Neural cell (in vitro differentiated cells): ENCODE results near the gene SDK2. TPM values are rescaled to one million over a fixed set of nuclear protein-coding genes. Genes with fewer than 3 reads are reported as not detected.

ENCODE experiments used
- H2AFZ ChIP-seq: fragments of 200-600, 300-800 bp; sonication (generic), shearing (Covaris generic); 2 replicates; pipeline ENCODE4 v1.6.0; 2014; ENCODE audit warnings: low read depth, mild to moderate bottlenecking, antibody characterized with exemption, low read length, moderate library complexity
- H3F3A ChIP-seq: fragments of 200-600 bp; shearing (Covaris generic); 2 replicates; pipeline ENCODE4 v1.6.1; 2016; ENCODE audit warnings: mild to moderate bottlenecking, moderate library complexity, mixed read lengths, antibody characterized with exemption, low read length; ENCODE audit not compliant: insufficient read depth, poor library complexity, severe bottlenecking
- H3K27ac ChIP-seq: fragments of 200-600, 300-800 bp; sonication (generic), shearing (Covaris generic); 2 replicates; pipeline ENCODE4 v1.5.1; 2014; ENCODE audit warnings: mild to moderate bottlenecking, low read length, moderate library complexity
- H3K27me3 ChIP-seq: fragments of 300-800, 200-600 bp; sonication (generic), shearing (Covaris generic); 2 replicates; pipeline ENCODE4 v1.6.0; 2014; ENCODE audit warnings: mild to moderate bottlenecking, low read depth, low read length, moderate library complexity; ENCODE audit not compliant: insufficient read depth
- H3K36me3 ChIP-seq: fragments of 300-800, 200-600 bp; sonication (generic), shearing (Covaris generic); 2 replicates; pipeline ENCODE4 v1.5.1; 2014; ENCODE audit warnings: mild to moderate bottlenecking, antibody characterized with exemption, low read length, moderate library complexity; ENCODE audit not compliant: insufficient read depth
- H3K4me2 ChIP-seq: fragments of 300-800, 200-600 bp; sonication (generic), shearing (Covaris generic); 2 replicates; pipeline ENCODE4 v1.6.0; 2014; ENCODE audit warnings: mild to moderate bottlenecking, low read length
- H3K4me3 ChIP-seq: fragments of 300-800, 200-600 bp; sonication (generic), shearing (Covaris generic); 2 replicates; pipeline ENCODE4 v1.5.1; 2014; ENCODE audit warnings: mild to moderate bottlenecking, low read length, moderate library complexity
- H3K79me2 ChIP-seq: fragments of 200-600 bp; shearing (Covaris generic); replicated peaks from 2 replicates; pipeline ENCODE4 v1.6.0; 2014; ENCODE audit warnings: mild to moderate bottlenecking, low read length, moderate library complexity; ENCODE audit not compliant: insufficient read depth
- H3K9ac ChIP-seq: fragments of 300-800, 200-600 bp; sonication (generic), shearing (Covaris generic); 2 replicates; pipeline ENCODE4 v1.6.1; 2016; ENCODE audit warnings: mild to moderate bottlenecking, low read length, mixed read lengths
- H3K9me2 ChIP-seq: fragments of 200-600 bp; shearing (Covaris generic); 2 replicates; pipeline ENCODE4 v1.6.1; 2016; ENCODE audit warnings: mild to moderate bottlenecking, low read length, mixed read lengths; ENCODE audit not compliant: insufficient read depth
- H3K9me3 ChIP-seq: fragments of 200-600, 300-800 bp; sonication (generic), shearing (Covaris generic); 2 replicates; pipeline ENCODE4 v1.6.1; 2016; ENCODE audit warnings: mild to moderate bottlenecking, mixed run types, low read length, moderate library complexity, mixed read lengths
- H4K20me1 ChIP-seq: fragments of 200-600 bp; shearing (Covaris generic); 2 replicates; pipeline ENCODE4 v1.6.1; 2016; ENCODE audit warnings: mild to moderate bottlenecking, mixed run types; ENCODE audit not compliant: insufficient read depth
- EP300 ChIP-seq: fragments of 450-650 bp; conservative IDR thresholded peaks from 2 replicates; pipeline ENCODE4 v1.6.1; 2014; ENCODE audit warnings: antibody characterized with exemption, mild to moderate bottlenecking, moderate library complexity; ENCODE audit not compliant: poor library complexity, severe bottlenecking
- EZH2 ChIP-seq: fragments of 200-600, 300-800 bp; shearing (Covaris generic), sonication (generic); IDR thresholded peaks from 2 replicates; pipeline ENCODE4 v1.6.1; 2014; ENCODE audit warnings: antibody characterized with exemption, low read length, borderline replicate concordance, mild to moderate bottlenecking; ENCODE audit not compliant: insufficient read depth, poor library complexity, severe bottlenecking
- MXI1 ChIP-seq: fragments of 450-650 bp; conservative IDR thresholded peaks from 2 replicates; pipeline ENCODE4 v1.6.1; 2014; ENCODE audit warnings: antibody characterized with exemption, mild to moderate bottlenecking; ENCODE audit not compliant: poor library complexity, severe bottlenecking
- POLR2AphosphoS5 ChIP-seq: IDR thresholded peaks from 2 replicates; pipeline ENCODE4 v1.6.1; 2012
- RAD21 ChIP-seq: fragments of 450-650 bp; conservative IDR thresholded peaks from 2 replicates; pipeline ENCODE4 v1.6.1; 2014; ENCODE audit warnings: antibody characterized with exemption, mild to moderate bottlenecking, moderate library complexity
- SMC3 ChIP-seq: fragments of 450-650 bp; conservative IDR thresholded peaks from 2 replicates; pipeline ENCODE4 v1.6.1; 2014; ENCODE audit warnings: antibody characterized with exemption, mild to moderate bottlenecking, moderate library complexity; ENCODE audit not compliant: poor library complexity
- TAF1 ChIP-seq: IDR thresholded peaks from 2 replicates; pipeline ENCODE4 v1.6.1; 2012; ENCODE audit warnings: low read depth
- polyA plus RNA-seq: library from polyadenylated mRNA; depleted of rRNA; stranded (reverse); fragments of >200 nt; gene quantifications from 2 replicates; pipeline ENCODE4 v1.2.3, GENCODE V29; 2014
- TF ChIP-seq, protein P1 (sequence below): fragments of 450-650 bp; IDR thresholded peaks from 2 replicates; pipeline ENCODE4 v1.5.1; 2014; ENCODE audit warnings: antibody characterized with exemption, mild to moderate bottlenecking, moderate library complexity; ENCODE audit not compliant: poor library complexity, severe bottlenecking
- TF ChIP-seq, protein P2 (sequence below): IDR thresholded peaks from 2 replicates; pipeline ENCODE4 v1.6.1; 2012; ENCODE audit warnings: borderline replicate concordance

Gene SDK2
- polyA plus RNA-seq, 1 donor from 2014 or later, result 0.73 TPM

DNA sequence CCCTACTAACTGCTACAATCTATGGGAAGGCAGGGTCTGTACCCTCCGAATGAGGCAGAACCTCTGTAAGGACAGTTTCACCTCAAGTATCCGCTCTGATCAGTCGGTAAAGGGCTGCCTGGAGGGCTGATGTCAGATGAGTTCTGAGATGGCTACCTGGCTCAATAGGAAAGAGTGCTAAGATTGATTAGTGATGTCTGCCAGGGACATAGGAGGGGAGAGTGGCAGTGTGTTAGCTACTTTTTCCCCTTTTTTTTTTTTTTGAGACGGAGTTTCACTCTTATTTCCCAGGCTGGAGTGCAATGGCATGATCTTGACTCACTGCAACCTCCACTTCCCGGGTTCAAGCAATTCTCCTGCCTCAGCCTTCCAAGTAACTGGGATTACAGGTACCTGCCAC is 293.4 kb downstream of the SDK2 start:
- no peaks in the 10 kb centered on the region for H3K36me3 ChIP-seq
- H4K20me1 ChIP-seq, result no peaks in the 10 kb centered on the region
- H3K79me2 ChIP-seq, result no peaks in the 10 kb centered on the region
- TF ChIP-seq TAF1 (no peak), POLR2AphosphoS5 (no peak), SMC3 (no peak), EZH2 (no peak), EP300 (no peak), MXI1 (no peak), RAD21 (no peak)
- TF ChIP-seq, protein P1, sequence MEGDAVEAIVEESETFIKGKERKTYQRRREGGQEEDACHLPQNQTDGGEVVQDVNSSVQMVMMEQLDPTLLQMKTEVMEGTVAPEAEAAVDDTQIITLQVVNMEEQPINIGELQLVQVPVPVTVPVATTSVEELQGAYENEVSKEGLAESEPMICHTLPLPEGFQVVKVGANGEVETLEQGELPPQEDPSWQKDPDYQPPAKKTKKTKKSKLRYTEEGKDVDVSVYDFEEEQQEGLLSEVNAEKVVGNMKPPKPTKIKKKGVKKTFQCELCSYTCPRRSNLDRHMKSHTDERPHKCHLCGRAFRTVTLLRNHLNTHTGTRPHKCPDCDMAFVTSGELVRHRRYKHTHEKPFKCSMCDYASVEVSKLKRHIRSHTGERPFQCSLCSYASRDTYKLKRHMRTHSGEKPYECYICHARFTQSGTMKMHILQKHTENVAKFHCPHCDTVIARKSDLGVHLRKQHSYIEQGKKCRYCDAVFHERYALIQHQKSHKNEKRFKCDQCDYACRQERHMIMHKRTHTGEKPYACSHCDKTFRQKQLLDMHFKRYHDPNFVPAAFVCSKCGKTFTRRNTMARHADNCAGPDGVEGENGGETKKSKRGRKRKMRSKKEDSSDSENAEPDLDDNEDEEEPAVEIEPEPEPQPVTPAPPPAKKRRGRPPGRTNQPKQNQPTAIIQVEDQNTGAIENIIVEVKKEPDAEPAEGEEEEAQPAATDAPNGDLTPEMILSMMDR, result no peak
- TF ChIP-seq, protein P2, sequence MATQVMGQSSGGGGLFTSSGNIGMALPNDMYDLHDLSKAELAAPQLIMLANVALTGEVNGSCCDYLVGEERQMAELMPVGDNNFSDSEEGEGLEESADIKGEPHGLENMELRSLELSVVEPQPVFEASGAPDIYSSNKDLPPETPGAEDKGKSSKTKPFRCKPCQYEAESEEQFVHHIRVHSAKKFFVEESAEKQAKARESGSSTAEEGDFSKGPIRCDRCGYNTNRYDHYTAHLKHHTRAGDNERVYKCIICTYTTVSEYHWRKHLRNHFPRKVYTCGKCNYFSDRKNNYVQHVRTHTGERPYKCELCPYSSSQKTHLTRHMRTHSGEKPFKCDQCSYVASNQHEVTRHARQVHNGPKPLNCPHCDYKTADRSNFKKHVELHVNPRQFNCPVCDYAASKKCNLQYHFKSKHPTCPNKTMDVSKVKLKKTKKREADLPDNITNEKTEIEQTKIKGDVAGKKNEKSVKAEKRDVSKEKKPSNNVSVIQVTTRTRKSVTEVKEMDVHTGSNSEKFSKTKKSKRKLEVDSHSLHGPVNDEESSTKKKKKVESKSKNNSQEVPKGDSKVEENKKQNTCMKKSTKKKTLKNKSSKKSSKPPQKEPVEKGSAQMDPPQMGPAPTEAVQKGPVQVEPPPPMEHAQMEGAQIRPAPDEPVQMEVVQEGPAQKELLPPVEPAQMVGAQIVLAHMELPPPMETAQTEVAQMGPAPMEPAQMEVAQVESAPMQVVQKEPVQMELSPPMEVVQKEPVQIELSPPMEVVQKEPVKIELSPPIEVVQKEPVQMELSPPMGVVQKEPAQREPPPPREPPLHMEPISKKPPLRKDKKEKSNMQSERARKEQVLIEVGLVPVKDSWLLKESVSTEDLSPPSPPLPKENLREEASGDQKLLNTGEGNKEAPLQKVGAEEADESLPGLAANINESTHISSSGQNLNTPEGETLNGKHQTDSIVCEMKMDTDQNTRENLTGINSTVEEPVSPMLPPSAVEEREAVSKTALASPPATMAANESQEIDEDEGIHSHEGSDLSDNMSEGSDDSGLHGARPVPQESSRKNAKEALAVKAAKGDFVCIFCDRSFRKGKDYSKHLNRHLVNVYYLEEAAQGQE, result no peak
- H3K9me3 ChIP-seq, result no peaks in the 10 kb centered on the region
- no peak overlapping the region for H2AFZ ChIP-seq
- no peaks in the 10 kb centered on the region for H3K9me2 ChIP-seq
- no peak overlapping the region for H3K4me3 ChIP-seq
- no peaks in the 10 kb centered on the region for H3K27me3 ChIP-seq
- no peaks in the 10 kb centered on the region for H3F3A ChIP-seq
- H3K27ac ChIP-seq, result no peak overlapping the region
- H3K9ac ChIP-seq, result no peak overlapping the region
- H3K4me2 ChIP-seq, result no peak overlapping the region

DNA sequence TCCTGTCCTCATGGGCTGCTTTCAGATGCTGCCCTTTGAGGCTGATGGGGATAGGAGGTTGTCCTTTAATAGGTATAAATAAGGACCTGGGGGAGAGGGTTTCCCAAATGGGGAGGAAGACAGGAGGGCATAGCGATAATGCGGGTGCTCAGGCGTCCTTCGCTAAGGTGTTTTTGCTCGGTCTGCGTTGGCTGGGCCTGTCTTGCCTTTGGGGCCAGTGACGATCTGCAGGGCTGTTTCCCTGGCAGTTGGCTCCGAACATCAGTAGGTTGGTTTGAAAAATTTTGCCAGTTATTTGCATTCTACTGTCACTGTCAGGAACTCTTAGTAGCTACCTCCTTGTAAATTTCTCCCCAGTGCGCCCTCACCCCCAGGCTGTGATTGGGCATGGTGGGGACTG is 294.6 kb downstream of the SDK2 start:
- H3K4me2 ChIP-seq, result no peak overlapping the region
- no peaks in the 10 kb centered on the region for H3K9me3 ChIP-seq
- H3K27me3 ChIP-seq, result no peaks in the 10 kb centered on the region
- no peak overlapping the region for H3K4me3 ChIP-seq
- no peaks in the 10 kb centered on the region for H3K9me2 ChIP-seq
- no peak overlapping the region for H3K27ac ChIP-seq
- no peak overlapping the region for H3K9ac ChIP-seq
- H3K79me2 ChIP-seq, result no peaks in the 10 kb centered on the region
- no peak overlapping the region for H2AFZ ChIP-seq
- no peaks in the 10 kb centered on the region for H4K20me1 ChIP-seq
- TF ChIP-seq TAF1 (no peak), POLR2AphosphoS5 (no peak), EZH2 (no peak)
- TF ChIP-seq, protein P1, result no peak
- H3F3A ChIP-seq, result no peaks in the 10 kb centered on the region
- no peaks in the 10 kb centered on the region for H3K36me3 ChIP-seq
